ENCODE measurements around the gene ABHD2.
"Not testable (repeated sequence)": the region's sequence is repeated elsewhere in the genome, so short reads cannot be mapped to it uniquely, and the experiment has no call there.

The ABHD2 gene

DNA sequence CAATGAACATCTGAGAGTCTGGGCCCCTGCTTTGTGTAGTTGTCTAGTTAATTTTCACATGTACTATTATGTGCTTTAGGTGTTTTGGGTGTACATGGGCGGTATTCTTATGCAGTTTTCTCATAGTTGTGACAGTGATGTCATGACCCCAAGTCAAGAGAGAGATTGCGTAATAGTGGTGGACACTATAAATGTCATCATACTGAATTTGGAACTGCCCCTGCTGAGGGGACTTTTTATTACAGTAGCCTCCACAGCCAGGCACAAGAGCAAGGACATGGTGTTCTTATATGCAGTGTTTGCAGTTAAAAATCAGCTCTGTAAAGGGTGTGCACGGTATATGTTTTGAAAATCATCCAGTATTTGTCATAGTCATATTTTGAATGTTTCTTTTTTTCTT lies 29.5 kb downstream of the ABHD2 start:
- H3K27ac ChIP-seq, result no peak overlapping the region
- peak overlapping the region in 3 of 11 experiments; percentile 11 to 74 (median 40); a peak in 5 of 22 replicates for H3K4me2 ChIP-seq
- peaks cover 71 to 97% (median 85%) of the 10 kb centered on the region in 11 experiments for H3K36me3 ChIP-seq
- no peak overlapping the region for H3K4me3 ChIP-seq
- peaks cover 0 to 8% (median under 1%) of the 10 kb centered on the region in 11 experiments; a peak in 5 of 22 replicates for H4K20me1 ChIP-seq
- no peaks in the 10 kb centered on the region for H3K9me3 ChIP-seq (replicated peaks in 1 of 11)
- H3K9ac ChIP-seq, result no peak overlapping the region
- peak in 10 of 11 experiments; percentile 16 to 95 (median 77); a peak in 16 of 22 replicates for TF ChIP-seq Cebpa-rat (IDR thresholded peaks at IDR 0.05)
- no peaks in the 10 kb centered on the region for H3K27me3 ChIP-seq
- H3K4me1 ChIP-seq, result peaks cover 0 to 25% (median 6%) of the 10 kb centered on the region in 10 experiments; a peak in 12 of 20 replicates

DNA sequence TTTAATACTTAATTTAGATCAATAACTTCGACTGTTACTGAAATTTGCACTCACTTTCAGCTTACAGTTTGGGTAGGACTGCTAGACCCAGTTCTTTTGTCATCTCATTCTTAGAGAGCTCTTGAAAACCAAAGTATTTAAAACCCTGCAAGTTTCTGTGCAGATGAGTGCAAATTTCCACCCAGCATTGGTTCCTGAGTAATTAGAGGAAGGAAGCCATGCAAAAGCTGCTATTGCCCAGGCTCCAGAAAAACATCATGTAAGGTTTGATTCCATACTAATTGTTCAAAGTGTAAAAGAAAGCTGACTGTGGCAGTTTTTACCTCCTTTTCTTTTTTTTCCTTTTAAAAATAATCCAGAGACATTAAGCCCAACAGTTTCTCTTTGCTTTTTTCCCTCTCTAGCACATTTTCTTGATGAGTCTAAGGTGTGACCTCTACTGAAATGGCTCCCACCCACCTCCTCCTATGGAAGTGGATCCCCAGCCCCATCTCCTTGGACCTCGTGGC lies 30.3 kb downstream of the ABHD2 start:
- Histone ChIP-seq H3K4me1 (peaks cover 0 to 25% (median 5%) of the 10 kb centered on the region in 10 experiments; a peak in 9 of 20 replicates), H4K20me1 (peaks cover 0 to 5% (median 0%) of the 10 kb centered on the region in 11 experiments; a peak in 1 of 22 replicates), H3K9ac (no peak overlapping the region), H3K36me3 (peaks cover 78 to 100% (median 92%) of the 10 kb centered on the region in 11 experiments), H3K9me3 (replicated peaks in 1 of 11) (no peaks in the 10 kb centered on the region), H3K4me3 (no peak overlapping the region), H3K27me3 (no peaks in the 10 kb centered on the region), H3K27ac (no peak overlapping the region), H3K4me2 (peak overlapping the region in 3 of 11 experiments; percentile 11 to 74 (median 40); a peak in 5 of 22 replicates)
- no peak for TF ChIP-seq Cebpa-rat (IDR thresholded peaks at IDR 0.05)

DNA sequence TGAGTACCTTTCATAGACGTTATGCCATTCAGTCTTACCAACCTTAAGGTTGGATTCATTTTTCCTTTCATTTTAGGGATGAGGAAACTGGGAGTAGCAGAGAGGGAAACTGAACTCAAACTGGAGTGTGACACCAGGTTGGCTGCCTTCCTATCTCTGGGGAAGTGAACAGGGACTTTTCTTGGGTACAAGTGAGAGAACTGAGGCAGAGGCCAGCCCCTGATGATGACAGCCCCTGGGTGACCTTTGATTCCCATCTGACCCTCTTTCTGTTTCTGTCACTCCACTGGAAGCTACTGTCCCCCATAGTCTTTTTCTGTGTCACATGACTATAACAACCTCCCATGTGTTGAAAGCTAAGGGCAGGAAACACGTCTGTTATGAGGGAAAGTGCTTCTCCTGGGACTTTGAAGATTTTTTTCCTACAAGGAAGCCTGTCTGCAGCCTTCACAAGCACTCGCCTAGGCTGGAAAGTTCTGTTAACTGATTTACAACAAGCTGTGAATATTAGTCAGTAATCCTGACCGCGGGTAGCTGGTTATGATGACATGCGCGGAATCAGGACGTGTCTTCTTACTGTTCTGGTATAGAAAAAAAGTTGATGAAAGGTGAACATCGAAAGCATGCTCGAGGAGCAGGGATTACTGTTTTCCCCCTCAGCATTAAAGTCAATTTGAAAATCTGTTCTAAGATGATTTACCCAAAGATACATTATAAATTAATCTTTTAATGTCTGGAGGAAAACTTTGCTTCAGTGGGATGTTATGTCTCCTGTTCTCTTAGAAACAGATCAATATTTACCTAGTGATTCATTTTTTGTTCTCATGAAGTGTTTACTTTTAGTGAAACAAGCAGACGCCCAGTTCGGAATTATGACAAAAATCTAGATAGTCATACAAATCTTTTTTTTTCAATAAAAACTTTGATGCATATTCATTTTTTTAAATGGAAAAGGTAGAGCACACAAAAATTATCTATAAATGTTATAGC lies 31.5 kb downstream of the ABHD2 start:
- Histone ChIP-seq H3K4me3 (no peak overlapping the region), H3K9me3 (replicated peaks in 1 of 11) (no peaks in the 10 kb centered on the region), H3K27me3 (no peaks in the 10 kb centered on the region), H3K36me3 (peaks cover 79 to 100% (median 91%) of the 10 kb centered on the region in 11 experiments), H4K20me1 (no peaks in the 10 kb centered on the region), H3K27ac (no peak overlapping the region), H3K4me1 (peaks cover 0 to 25% (median 5%) of the 10 kb centered on the region in 10 experiments; a peak in 9 of 20 replicates), H3K4me2 (peak overlapping the region in 1 of 11 experiments; percentile 74; a peak in 1 of 22 replicates), H3K9ac (no peak overlapping the region)
- no peak for TF ChIP-seq Cebpa-rat (IDR thresholded peaks at IDR 0.05)

DNA sequence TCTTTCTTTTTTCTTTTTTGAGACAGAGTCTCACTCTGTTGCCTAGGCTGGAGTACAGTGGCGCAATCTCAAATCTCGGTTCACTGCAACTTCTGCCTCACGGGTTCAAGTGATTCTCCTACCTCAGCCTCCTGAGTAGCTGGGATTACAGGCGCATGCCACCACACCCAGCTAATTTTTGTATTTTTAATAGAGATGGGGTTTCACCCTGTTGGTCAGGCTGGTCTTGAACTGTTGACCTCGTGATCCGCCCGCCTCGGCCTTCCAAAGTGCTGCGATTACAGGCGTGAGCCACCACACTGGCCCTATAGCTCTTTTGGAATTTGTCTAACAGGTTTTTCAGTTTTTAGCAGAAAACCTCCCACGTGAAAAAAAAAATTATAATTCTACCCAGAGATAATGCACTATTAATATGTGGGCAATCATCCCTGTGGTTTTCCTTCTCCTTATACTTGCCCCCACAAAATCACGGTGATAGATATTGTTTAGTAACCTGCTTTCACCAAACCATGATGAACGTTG lies 32.3 kb downstream of the ABHD2 start:
- H3K9ac ChIP-seq, result not testable (repeated sequence)
- peaks cover 84 to 100% (median 93%) of the 10 kb centered on the region in 11 experiments for H3K36me3 ChIP-seq
- peaks cover 0 to 25% (median 5%) of the 10 kb centered on the region in 10 experiments; a peak in 9 of 20 replicates for H3K4me1 ChIP-seq

DNA sequence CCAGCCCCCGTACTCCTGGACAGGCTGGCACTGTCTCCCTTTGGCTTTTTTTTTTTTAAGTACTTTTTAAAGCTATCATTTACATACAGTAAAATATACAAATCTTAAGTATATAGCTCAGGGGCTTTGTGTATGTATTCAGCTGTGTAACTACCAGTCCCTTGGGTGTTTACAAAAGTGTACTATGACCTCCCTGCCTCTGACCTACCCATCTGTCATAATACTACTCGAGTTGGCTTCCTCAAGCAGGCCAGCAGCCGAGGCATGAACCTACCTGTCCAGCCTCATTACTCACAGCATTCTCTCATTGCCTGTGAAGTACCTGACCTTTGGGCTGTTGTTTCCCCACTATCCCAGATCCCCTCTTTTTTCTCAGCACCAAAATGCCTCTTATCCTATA lies 33.2 kb downstream of the ABHD2 start:
- H3K4me1 ChIP-seq, result peaks cover 0 to 25% (median 5%) of the 10 kb centered on the region in 10 experiments; a peak in 8 of 20 replicates
- no peaks in the 10 kb centered on the region for H4K20me1 ChIP-seq
- no peaks in the 10 kb centered on the region for H3K27me3 ChIP-seq
- no peak overlapping the region for H3K27ac ChIP-seq
- H3K4me2 ChIP-seq, result no peak overlapping the region
- no peaks in the 10 kb centered on the region for H3K9me3 ChIP-seq (replicated peaks in 1 of 11)
- TF ChIP-seq Cebpa-rat (IDR thresholded peaks at IDR 0.05), result no peak
- no peak overlapping the region for H3K9ac ChIP-seq
- H3K36me3 ChIP-seq, result peaks cover 84 to 100% (median 94%) of the 10 kb centered on the region in 11 experiments
- H3K4me3 ChIP-seq, result no peak overlapping the region

More for the DNA sequence above, 32.3 kb downstream of the ABHD2 start:
- not testable (repeated sequence) for H3K27me3 ChIP-seq; H4K20me1 ChIP-seq; H3K27ac ChIP-seq; H3K9me3 ChIP-seq (replicated peaks in 1 of 11); H3K4me3 ChIP-seq; H3K4me2 ChIP-seq

DNA sequence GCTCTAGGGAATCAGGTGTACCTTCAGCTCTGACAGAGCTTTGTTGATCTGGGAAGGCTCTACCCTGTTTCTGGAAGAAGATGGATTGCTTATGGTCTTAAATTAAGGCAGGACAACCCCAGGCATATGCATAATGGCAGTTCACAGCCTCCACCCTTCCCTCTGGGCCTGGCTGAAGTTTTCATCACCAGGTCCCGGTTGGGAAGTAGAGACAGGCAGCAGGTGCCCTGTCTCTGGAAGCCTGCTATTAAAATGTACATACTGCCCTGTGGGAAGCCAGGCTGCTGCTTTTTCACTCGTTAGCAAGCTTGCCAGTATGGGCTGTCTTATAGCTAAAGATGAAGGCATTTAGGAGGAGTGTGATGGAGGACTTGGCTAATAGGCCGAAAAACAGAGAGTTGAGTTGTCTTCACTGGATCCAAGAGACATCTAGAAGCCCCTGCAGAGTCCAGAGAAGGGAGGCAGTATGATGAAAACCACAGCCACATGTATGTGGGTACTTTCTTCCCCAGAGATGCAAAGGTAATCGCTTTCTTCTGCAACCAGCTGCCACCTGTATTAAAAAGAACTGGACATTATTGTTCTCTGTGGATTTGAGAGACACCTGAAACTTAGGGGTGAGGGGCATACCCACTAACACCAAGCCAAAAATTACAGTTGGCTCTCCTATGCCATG lies 34.4 kb downstream of the ABHD2 start:
- Histone ChIP-seq H3K9ac (no peak overlapping the region), H3K27ac (no peak overlapping the region), H3K36me3 (peaks cover 81 to 97% (median 91%) of the 10 kb centered on the region in 11 experiments), H3K4me1 (peaks cover 0 to 22% (median 5%) of the 10 kb centered on the region in 10 experiments; a peak in 8 of 20 replicates), H3K4me2 (no peak overlapping the region), H3K9me3 (replicated peaks in 1 of 11) (no peaks in the 10 kb centered on the region), H3K4me3 (no peak overlapping the region), H3K27me3 (no peaks in the 10 kb centered on the region), H4K20me1 (no peaks in the 10 kb centered on the region)
- TF ChIP-seq Cebpa-rat (IDR thresholded peaks at IDR 0.05), result no peak

DNA sequence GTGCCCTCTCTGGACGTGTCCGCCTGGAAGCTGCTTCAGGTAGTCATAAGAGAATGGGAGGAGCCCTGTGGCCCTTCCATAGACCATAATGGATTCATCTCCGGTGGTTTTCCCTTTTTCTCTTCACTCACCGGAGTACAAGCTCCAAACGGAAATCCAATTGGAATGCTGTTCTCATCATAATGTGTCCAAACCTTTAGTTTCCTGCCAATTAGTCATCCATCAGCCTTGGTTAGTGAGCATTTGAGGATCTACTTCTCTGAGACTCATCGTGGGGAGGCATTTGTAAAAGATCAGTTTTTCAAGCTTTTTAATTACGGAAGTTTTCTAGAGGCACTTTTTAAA lies 34.9 kb downstream of the ABHD2 start:
- TF ChIP-seq Cebpa-rat (IDR thresholded peaks at IDR 0.05), result no peak
- H3K27ac ChIP-seq, result no peak overlapping the region
- H3K4me1 ChIP-seq, result peaks cover 0 to 18% (median 4%) of the 10 kb centered on the region in 10 experiments; a peak in 11 of 20 replicates
- H4K20me1 ChIP-seq, result no peaks in the 10 kb centered on the region
- no peak overlapping the region for H3K4me2 ChIP-seq
- no peaks in the 10 kb centered on the region for H3K9me3 ChIP-seq (replicated peaks in 1 of 11)
- H3K27me3 ChIP-seq, result no peaks in the 10 kb centered on the region
- H3K36me3 ChIP-seq, result peaks cover 75 to 97% (median 91%) of the 10 kb centered on the region in 11 experiments
- H3K4me3 ChIP-seq, result no peak overlapping the region
- no peak overlapping the region for H3K9ac ChIP-seq

DNA sequence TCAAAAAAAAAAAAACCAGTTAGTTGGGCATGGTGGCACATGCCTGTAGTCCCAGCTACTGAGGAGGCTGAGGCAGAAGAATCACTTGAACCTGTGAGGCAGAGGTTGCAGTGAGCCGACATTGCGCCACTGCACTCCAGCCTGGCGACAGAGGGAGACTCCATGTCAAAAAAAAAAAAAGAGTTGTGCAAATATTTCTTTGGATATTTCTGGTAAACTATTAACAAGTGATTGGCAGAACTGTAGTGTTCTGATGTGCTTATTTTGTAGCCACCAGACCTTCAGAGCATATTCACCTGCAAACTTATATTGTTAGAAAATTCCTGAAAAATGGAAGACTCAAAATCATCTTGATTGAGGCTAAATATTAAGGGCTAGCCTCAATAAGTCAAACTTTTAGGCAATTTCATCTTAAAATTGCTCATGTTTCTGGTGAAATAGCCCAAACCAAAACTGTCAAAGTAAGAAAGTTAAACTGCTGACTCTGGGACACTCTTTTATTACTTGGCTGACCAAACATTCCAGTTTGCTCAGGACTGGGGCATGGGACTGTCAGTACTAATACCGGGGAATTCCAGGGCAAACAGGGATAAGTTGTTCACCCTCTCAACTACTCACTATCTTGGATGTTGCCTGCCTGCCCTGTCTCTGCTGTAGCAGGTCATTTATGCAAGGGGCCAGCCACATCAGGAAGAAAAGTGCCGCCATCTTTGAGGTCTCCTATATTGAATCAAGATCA lies 37.0 kb downstream of the ABHD2 start:
- H3K27me3 ChIP-seq, result no peaks in the 10 kb centered on the region
- no peak overlapping the region for H3K4me3 ChIP-seq
- H3K9me3 ChIP-seq (replicated peaks in 1 of 11), result no peaks in the 10 kb centered on the region
- peaks cover 0 to 3% (median 0%) of the 10 kb centered on the region in 11 experiments; a peak in 1 of 22 replicates for H4K20me1 ChIP-seq
- H3K36me3 ChIP-seq, result peaks cover 63 to 85% (median 79%) of the 10 kb centered on the region in 11 experiments
- no peak overlapping the region for H3K27ac ChIP-seq
- no peak overlapping the region for H3K9ac ChIP-seq
- no peak overlapping the region for H3K4me2 ChIP-seq
- peaks cover 0 to 24% (median 20%) of the 10 kb centered on the region in 10 experiments; a peak in 14 of 20 replicates for H3K4me1 ChIP-seq
- no peak for TF ChIP-seq Cebpa-rat (IDR thresholded peaks at IDR 0.05)

Data from BLaER1 treated with 17β-estradiol and CSF1 and Interleukin-3, amounts not matched to agents 10 nM and 100 nM (cell line).